Common myeloid progenitor, CD34-positive (primary cell): ENCODE measurements around the gene HPS6. TPM values are rescaled to one million over a fixed set of nuclear protein-coding genes. Genes with fewer than 3 reads are reported as not detected.

ENCODE experiments used
- CTCF ChIA-PET: fragments of 350-600 bp; sonication (Branson Sonifier 250); formaldehyde crosslinking; loops from one replicate; lab custom pipeline; 2021; ENCODE audit warnings: antibody characterized with exemption; lab: Charles Lee
- POLR2A ChIA-PET: fragments of 350-600 bp; sonication (Branson Sonifier 250); formaldehyde crosslinking; loops from one replicate; lab custom pipeline; 2021; ENCODE audit warnings: antibody characterized with exemption; lab: Charles Lee
- DNase-seq, 3 donors: peaks; one replicate each; pipeline versions ENCODE4 v3.0.0 to v3.0.0-alpha.2; 2013
- H3K27ac ChIP-seq, 2 experiments: 1 replicate in 1 of 2; 2 replicates in 1 of 2; pipeline ENCODE4 v1.7.0; 2013; ENCODE audit warnings: inconsistent platforms in 2 of 2, low read length in 2 of 2, mild to moderate bottlenecking in 2 of 2, low read depth in 1 of 2, moderate library complexity in 1 of 2; ENCODE audit not compliant: severe bottlenecking in 2 of 2, insufficient read depth in 1 of 2, poor library complexity in 1 of 2
- H3K27me3 ChIP-seq, 5 experiments: replicated peaks in 2 of 5; 1 replicate in 3 of 5; 2 replicates in 2 of 5; pipeline versions ENCODE4 v1.6.1 to v1.7.0; 2013; ENCODE audit warnings: low read length in 4 of 5, mild to moderate bottlenecking in 2 of 5, moderate library complexity in 2 of 5, inconsistent platforms in 1 of 5; ENCODE audit not compliant: insufficient read depth in 5 of 5, control insufficient read depth in 4 of 5
- H3K36me3 ChIP-seq, 4 experiments: 1 replicate in 2 of 4; 2 replicates in 2 of 4; pipeline versions ENCODE4 v1.6.1 to v1.7.0; 2013; ENCODE audit warnings: low read length in 3 of 4, control low read depth in 1 of 4, mild to moderate bottlenecking in 1 of 4; ENCODE audit not compliant: control insufficient read depth in 4 of 4, insufficient read depth in 4 of 4
- H3K4me1 ChIP-seq, 4 experiments: 1 replicate in 3 of 4; 2 replicates in 1 of 4; pipeline versions ENCODE4 v1.6.1 to v1.7.1; 2013; ENCODE audit warnings: low read length in 3 of 4, mild to moderate bottlenecking in 3 of 4, control low read depth in 1 of 4, inconsistent platforms in 1 of 4, moderate library complexity in 1 of 4; ENCODE audit not compliant: control insufficient read depth in 4 of 4, insufficient read depth in 4 of 4; ENCODE audit errors: control extremely low read depth in 1 of 4
- H3K4me3 ChIP-seq, 7 experiments: 1 replicate in 4 of 7; 2 replicates in 3 of 7; pipeline versions ENCODE4 v1.5.1 to v1.7.0; 2013; ENCODE audit warnings: mild to moderate bottlenecking in 7 of 7, low read length in 6 of 7, moderate library complexity in 6 of 7, inconsistent platforms in 2 of 7, low read depth in 2 of 7, control low read depth in 1 of 7; ENCODE audit not compliant: insufficient read depth in 4 of 7, control insufficient read depth in 1 of 7; ENCODE audit errors: extremely low read depth in 1 of 7
- H3K9me3 ChIP-seq, 5 experiments: 1 replicate in 4 of 5; 2 replicates in 1 of 5; pipeline versions ENCODE4 v1.6.1 to v1.7.1; 2013; ENCODE audit warnings: low read length in 4 of 5, mild to moderate bottlenecking in 2 of 5, inconsistent platforms in 1 of 5, low read depth in 1 of 5, moderate library complexity in 1 of 5; ENCODE audit not compliant: control insufficient read depth in 4 of 5, insufficient read depth in 2 of 5; ENCODE audit errors: control extremely low read depth in 1 of 5
- WGBS: methylation state at CpG from one replicate; pipeline ENCODE4 v1.1.5; 2013; ENCODE audit not compliant: insufficient coverage; 5-methylcytosine and 5-hydroxymethylcytosine counted together
- polyA plus RNA-seq: library from polyadenylated mRNA; unstranded; fragments of 120-200 nt; gene quantifications from one replicate; pipeline ENCODE4 v1.2.1, GENCODE V29; 2013

Gene HPS6
- 5.8 TPM for polyA plus RNA-seq

- WGBS: under 1% methylated on average over 53 of the region's 61 CpGs
- POLR2A ChIA-PET: interaction anchor here (1.3 kb wide), 1 partner anchor 9 kb away, joined by 4 read pairs; the partner anchor contains the start of gene ARMH3
- H3K9me3 ChIP-seq: no peaks in the 10 kb centered on the region
Observed at GRCh38 chr10:102064868-102065560, at the start of gene HPS6. Gene HPS6 (plus strand): TSS chr10:102065349. CDS start chr10:102065475, 126 bp downstream.

DNA sequence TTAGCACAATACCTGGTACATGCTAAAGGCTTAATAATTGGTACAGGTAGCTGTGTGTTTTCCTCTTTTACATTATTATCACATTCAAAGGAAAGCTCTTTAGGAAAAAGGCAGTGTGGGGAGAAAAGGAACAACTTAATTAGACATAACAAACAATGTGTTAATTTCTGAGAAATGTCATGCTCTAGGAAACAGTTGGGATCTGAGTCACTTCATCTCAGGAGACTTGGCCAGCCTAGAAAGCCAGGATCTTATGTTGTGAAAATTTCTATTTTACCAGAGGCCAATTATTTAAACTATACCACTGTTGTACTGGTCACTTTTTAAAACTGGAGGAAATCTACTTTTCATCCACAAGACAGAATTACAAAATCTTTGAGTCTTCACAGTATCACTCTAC, 48.7 kb upstream of the HPS6 start:
- ChIA-PET POLR2A (no interaction called here), CTCF (interaction anchor here (0.8 to 1.4 kb wide), 2 partner anchors 54 to 180 kb away, joined by 3 to 4 read pairs; no protein-coding TSS in a partner anchor)
- H3K36me3 ChIP-seq: peaks cover 16 to 49% (median 26%) of the 10 kb centered on the region in 4 experiments
- DNase-seq: no peak
- H3K4me3 ChIP-seq: no peak overlapping the region
- no peaks in the 10 kb centered on the region for H3K4me1 ChIP-seq
- no peak overlapping the region for H3K27ac ChIP-seq
- no peaks in the 10 kb centered on the region for H3K9me3 ChIP-seq
- H3K27me3 ChIP-seq: no peaks in the 10 kb centered on the region

More at GRCh38 chr10:102064868-102065560, at the start of gene HPS6:
- H3K27ac ChIP-seq: peak within 1 kb of the TSS; percentile 66 to 85
- no peaks in the 10 kb centered on the region for H3K27me3 ChIP-seq
- peak within 1 kb of the TSS; percentile 78 to 93 (median 89) for H3K4me3 ChIP-seq
- H3K4me1 ChIP-seq: peaks cover 3 to 42% (median 22%) of the 10 kb centered on the region in 4 experiments
- DNase-seq: peak; percentile 89 to 95 (median 92)
- H3K36me3 ChIP-seq: peaks cover 0 to 26% (median 11%) of the 10 kb centered on the region in 4 experiments
- CTCF ChIA-PET: interaction anchor here (0.9 to 1.6 kb wide), 5 partner anchors 15 to 55 kb away, joined by 3 to 8 read pairs (median 3); no protein-coding TSS in a partner anchor

DNA sequence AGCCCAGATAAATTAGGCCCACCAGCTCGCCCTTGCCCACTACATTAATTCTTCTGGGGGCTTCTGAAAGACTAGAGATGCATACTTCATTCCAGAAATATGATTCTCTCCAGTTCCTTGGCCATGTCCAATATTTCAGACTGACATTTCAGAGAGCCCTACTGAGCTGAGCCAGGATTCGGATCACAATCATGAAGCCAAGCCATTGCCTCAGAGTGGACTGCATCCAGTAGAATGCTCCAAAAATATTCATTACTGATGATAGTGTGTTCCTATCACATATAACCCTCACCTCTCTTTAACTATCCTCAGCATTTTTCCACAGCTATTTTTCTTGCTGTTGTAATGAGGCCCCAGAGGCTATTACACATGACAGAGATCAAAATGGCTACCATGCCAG, 47.9 kb upstream of the HPS6 start:
- Histone ChIP-seq H3K36me3 (peaks cover 16 to 43% (median 29%) of the 10 kb centered on the region in 4 experiments), H3K27ac (no peak overlapping the region), H3K4me3 (no peak overlapping the region), H3K9me3 (no peaks in the 10 kb centered on the region), H3K27me3 (no peaks in the 10 kb centered on the region), H3K4me1 (no peaks in the 10 kb centered on the region)
- POLR2A ChIA-PET: interaction anchor here (0.6 kb wide), 1 partner anchor 13 kb away, joined by 3 read pairs; no protein-coding TSS in a partner anchor
- 100% methylated on average over 1 of the region's 2 CpGs for WGBS
- DNase-seq: no peak
- CTCF ChIA-PET: interaction anchor here (0.8 to 1.5 kb wide), 4 partner anchors 53 to 176 kb away, joined by 3 to 4 read pairs (median 3); no protein-coding TSS in a partner anchor

DNA sequence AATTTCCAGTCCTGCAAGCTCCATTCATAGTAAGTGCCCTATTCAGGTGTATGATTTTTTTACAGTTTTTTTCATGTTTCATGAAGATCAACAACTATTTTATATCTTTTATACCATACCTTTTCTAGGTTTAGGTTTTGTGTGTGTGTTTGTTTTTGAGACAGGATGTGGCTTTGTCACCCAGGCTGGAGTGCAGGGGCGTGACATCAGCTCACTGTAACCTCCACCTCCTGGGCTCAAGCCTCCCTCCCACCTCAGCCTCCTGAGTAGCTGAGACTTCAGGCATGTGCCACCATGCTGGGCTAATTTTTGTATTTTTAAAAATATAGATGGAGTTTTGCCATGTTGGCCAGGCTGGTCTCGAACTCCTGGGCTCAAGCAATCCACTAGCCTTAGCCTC, 44.2 kb upstream of the HPS6 start:
- ChIA-PET POLR2A (no interaction called here), CTCF (interaction anchor here (0.6 to 3.3 kb wide), 2 partner anchors 11 to 1771 kb away, joined by 4 to 22 read pairs; no protein-coding TSS in a partner anchor)
- DNase-seq: no peak
- Histone ChIP-seq H3K4me3 (no peak overlapping the region), H3K4me1 (peaks cover 0 to 10% (median 4%) of the 10 kb centered on the region in 4 experiments), H3K27ac (no peak overlapping the region), H3K27me3 (no peaks in the 10 kb centered on the region), H3K36me3 (peaks cover 17 to 44% (median 33%) of the 10 kb centered on the region in 4 experiments), H3K9me3 (no peaks in the 10 kb centered on the region)
- 100% methylated on average over 1 of the region's 2 CpGs for WGBS

- CTCF ChIA-PET: interaction anchor here (0.7 to 1.5 kb wide), 3 partner anchors 48 to 136 kb away, joined by 3 to 4 read pairs (median 3); no protein-coding TSS in a partner anchor
- DNase-seq: peak in 2 of 3 donors; percentile 33 to 34
- peaks cover 27 to 44% (median 41%) of the 10 kb centered on the region in 4 experiments for H3K36me3 ChIP-seq
- no peaks in the 10 kb centered on the region for H3K9me3 ChIP-seq
- H3K4me1 ChIP-seq: peaks cover 0 to 10% (median 4%) of the 10 kb centered on the region in 4 experiments
- peak overlapping the region in 1 of 2 experiments; percentile 19 for H3K27ac ChIP-seq
- no peaks in the 10 kb centered on the region for H3K27me3 ChIP-seq
- no peak overlapping the region for H3K4me3 ChIP-seq
- POLR2A ChIA-PET: interaction anchor here (0.6 kb wide), 1 partner anchor 89 kb away, joined by 3 read pairs; no protein-coding TSS in a partner anchor
- WGBS: 50% methylated on average over 2 of the region's 3 CpGs
Observed at GRCh38 chr10:102024799-102025198, 40.4 kb upstream of the HPS6 start.

DNA sequence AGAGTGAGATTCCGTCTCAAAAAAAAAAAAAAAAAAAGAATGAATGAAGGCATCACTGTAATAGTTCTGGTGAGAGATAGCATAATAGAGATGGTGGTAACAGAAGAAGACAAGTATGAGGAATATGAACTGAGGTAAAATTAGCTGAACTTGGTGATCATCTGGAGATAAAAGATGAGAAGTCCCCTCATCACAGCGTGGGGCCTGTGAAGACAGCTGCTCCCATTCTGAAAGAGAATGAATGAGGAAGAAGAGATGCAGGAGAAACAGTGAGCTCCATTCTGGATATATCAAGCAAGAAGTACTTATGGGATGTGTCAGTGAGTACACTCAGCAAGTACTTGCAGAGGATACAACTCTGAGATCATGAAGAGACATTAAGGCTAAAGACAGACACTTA, 37.9 kb upstream of the HPS6 start:
- Histone ChIP-seq H3K9me3 (no peaks in the 10 kb centered on the region), H3K4me3 (no peak overlapping the region), H3K4me1 (peaks cover 0 to 10% (median 4%) of the 10 kb centered on the region in 4 experiments), H3K36me3 (peaks cover 23 to 51% (median 46%) of the 10 kb centered on the region in 4 experiments), H3K27ac (no peak overlapping the region), H3K27me3 (no peaks in the 10 kb centered on the region)
- DNase-seq: no peak
- CTCF ChIA-PET: interaction anchor here (0.7 to 1.2 kb wide), 3 partner anchors 10 to 104 kb away, joined by 3 to 5 read pairs (median 3); no protein-coding TSS in a partner anchor
- 100% methylated on average over 2 of the region's 2 CpGs for WGBS
- POLR2A ChIA-PET: no interaction called here
